ENCODE results near the gene PGLYRP3.
A peak's percentile ranks its signal among the peaks of the same experiment; 100 is the strongest.
"Not testable (repeated sequence)": the region's sequence is repeated elsewhere in the genome, so short reads cannot be mapped to it uniquely, and the experiment has no call there.

The PGLYRP3 gene

GRCh38 chr1:153314388-153314787 is 1.6 kb upstream of the PGLYRP3 start:
- H3K4me3 Mint-ChIP-seq; ATAC-seq (replicated peaks); H3K9me3 Mint-ChIP-seq; DNase-seq; H3K36me3 Mint-ChIP-seq (ENCODE audit: insufficient read depth); H3K27ac Mint-ChIP-seq; H3K4me1 Mint-ChIP-seq (ENCODE audit: low read depth in 2 of 2): not testable (repeated sequence)
- H3K27me3 Mint-ChIP-seq = peaks cover 48 to 57% of the 10 kb centered on the region in 2 donors

GRCh38 chr1:153313288-153313687 is 536 bp upstream of the PGLYRP3 start:
- Mint-ChIP-seq H3K4me1 (ENCODE audit: low read depth in 2 of 2) (no peaks in the 10 kb centered on the region), H3K9me3 (no peaks in the 10 kb centered on the region), H3K4me3 (no peak overlapping the region), H3K27me3 (peaks cover 48 to 59% of the 10 kb centered on the region in 2 donors), H3K36me3 (ENCODE audit: insufficient read depth) (no peaks in the 10 kb centered on the region), H3K27ac (no peak overlapping the region)
- ATAC-seq (replicated peaks) (no peak), DNase-seq (no peak)

- ATAC-seq (replicated peaks) (no peak), DNase-seq (no peak)
- no peak overlapping the region for H3K4me3 Mint-ChIP-seq
- H3K27me3 Mint-ChIP-seq = peaks cover 55 to 66% of the 10 kb centered on the region in 2 donors
- no peaks in the 10 kb centered on the region for H3K4me1 Mint-ChIP-seq (ENCODE audit: low read depth in 2 of 2)
- no peaks in the 10 kb centered on the region for H3K9me3 Mint-ChIP-seq
- no peak overlapping the region for H3K27ac Mint-ChIP-seq
- no peaks in the 10 kb centered on the region for H3K36me3 Mint-ChIP-seq (ENCODE audit: insufficient read depth)
Measured at GRCh38 chr1:153310526-153310925, 2.2 kb downstream of the PGLYRP3 start.

- no peaks in the 10 kb centered on the region for H3K4me1 Mint-ChIP-seq (ENCODE audit: low read depth in 2 of 2)
- DNase-seq = no peak
- H3K27me3 Mint-ChIP-seq = peaks cover 51 to 66% of the 10 kb centered on the region in 2 donors
- H3K4me3 Mint-ChIP-seq = no peak overlapping the region
- no peak for ATAC-seq (replicated peaks)
- no peak overlapping the region for H3K27ac Mint-ChIP-seq
- H3K9me3 Mint-ChIP-seq = no peaks in the 10 kb centered on the region
- no peaks in the 10 kb centered on the region for H3K36me3 Mint-ChIP-seq (ENCODE audit: insufficient read depth)
Measured at GRCh38 chr1:153309441-153309840, 3.3 kb downstream of the PGLYRP3 start.

GRCh38 chr1:153308540-153308939 is 4.2 kb downstream of the PGLYRP3 start:
- peaks cover 50 to 72% of the 10 kb centered on the region in 2 donors for H3K27me3 Mint-ChIP-seq
- H3K36me3 Mint-ChIP-seq (ENCODE audit: insufficient read depth) = no peaks in the 10 kb centered on the region
- no peak overlapping the region for H3K4me3 Mint-ChIP-seq
- no peaks in the 10 kb centered on the region for H3K4me1 Mint-ChIP-seq (ENCODE audit: low read depth in 2 of 2)
- no peak for DNase-seq
- no peak for ATAC-seq (replicated peaks)
- no peaks in the 10 kb centered on the region for H3K9me3 Mint-ChIP-seq
- no peak overlapping the region for H3K27ac Mint-ChIP-seq

- no peaks in the 10 kb centered on the region for H3K36me3 Mint-ChIP-seq (ENCODE audit: insufficient read depth)
- peaks cover 46 to 61% of the 10 kb centered on the region in 2 donors for H3K27me3 Mint-ChIP-seq
- H3K4me3 Mint-ChIP-seq = no peak overlapping the region
- no peaks in the 10 kb centered on the region for H3K4me1 Mint-ChIP-seq (ENCODE audit: low read depth in 2 of 2)
- no peak overlapping the region for H3K27ac Mint-ChIP-seq
- no peaks in the 10 kb centered on the region for H3K9me3 Mint-ChIP-seq
- DNase-seq (no peak), ATAC-seq (replicated peaks) (no peak)
Measured at GRCh38 chr1:153307221-153307600, 5.5 kb downstream of the PGLYRP3 start.

- Mint-ChIP-seq H3K27ac (no peak overlapping the region), H3K9me3 (no peaks in the 10 kb centered on the region), H3K4me1 (ENCODE audit: low read depth in 2 of 2) (no peaks in the 10 kb centered on the region), H3K4me3 (no peak overlapping the region), H3K36me3 (ENCODE audit: insufficient read depth) (no peaks in the 10 kb centered on the region), H3K27me3 (peaks cover 39 to 54% of the 10 kb centered on the region in 2 donors)
- no peak for ATAC-seq (replicated peaks)
- DNase-seq = no peak
Measured at GRCh38 chr1:153306303-153307220, 6.2 kb downstream of the PGLYRP3 start.

GRCh38 chr1:153305682-153306081 is 7.1 kb downstream of the PGLYRP3 start:
- no peak overlapping the region for H3K4me3 Mint-ChIP-seq
- no peaks in the 10 kb centered on the region for H3K9me3 Mint-ChIP-seq
- H3K27me3 Mint-ChIP-seq = peaks cover 37 to 50% of the 10 kb centered on the region in 2 donors
- no peak overlapping the region for H3K27ac Mint-ChIP-seq
- ATAC-seq (replicated peaks) (no peak), DNase-seq (no peak)
- H3K36me3 Mint-ChIP-seq (ENCODE audit: insufficient read depth) = no peaks in the 10 kb centered on the region
- H3K4me1 Mint-ChIP-seq (ENCODE audit: low read depth in 2 of 2) = no peaks in the 10 kb centered on the region

GRCh38 chr1:153302308-153302707 is 10.4 kb downstream of the PGLYRP3 start:
- DNase-seq = no peak
- Mint-ChIP-seq H3K4me3 (no peak overlapping the region), H3K27ac (no peak overlapping the region), H3K9me3 (no peaks in the 10 kb centered on the region), H3K36me3 (ENCODE audit: insufficient read depth) (no peaks in the 10 kb centered on the region), H3K4me1 (ENCODE audit: low read depth in 2 of 2) (no peaks in the 10 kb centered on the region), H3K27me3 (peaks cover 23 to 26% of the 10 kb centered on the region in 2 donors)
- ATAC-seq (replicated peaks) = no peak

- Mint-ChIP-seq H3K9me3 (no peaks in the 10 kb centered on the region), H3K27me3 (peaks cover 32 to 38% of the 10 kb centered on the region in 2 donors)
Measured at GRCh38 chr1:153293851-153294250, 18.9 kb downstream of the PGLYRP3 start.

GRCh38 chr1:153293480-153293775 is 19.3 kb downstream of the PGLYRP3 start:
- no peak for DNase-seq
- peak overlapping the region in 1 of 2 donors; percentile 64 for H3K4me3 Mint-ChIP-seq
- no peaks in the 10 kb centered on the region for H3K9me3 Mint-ChIP-seq
- no peak overlapping the region for H3K27ac Mint-ChIP-seq
- H3K36me3 Mint-ChIP-seq (ENCODE audit: insufficient read depth) = no peaks in the 10 kb centered on the region
- H3K4me1 Mint-ChIP-seq (ENCODE audit: low read depth in 2 of 2) = peaks cover 8 to 19% of the 10 kb centered on the region in 2 donors
- ATAC-seq (replicated peaks) = no peak
- H3K27me3 Mint-ChIP-seq = peaks cover 32 to 42% of the 10 kb centered on the region in 2 donors

More at GRCh38 chr1:153293851-153294250, 18.9 kb downstream of the PGLYRP3 start:
- Mint-ChIP-seq H3K27ac (no peak overlapping the region), H3K4me3 (peak overlapping the region in 1 of 2 donors; percentile 64), H3K36me3 (ENCODE audit: insufficient read depth) (no peaks in the 10 kb centered on the region), H3K4me1 (ENCODE audit: low read depth in 2 of 2) (peaks cover 8 to 19% of the 10 kb centered on the region in 2 donors)
- ATAC-seq (replicated peaks) (peak; percentile 41), DNase-seq (no peak)

GRCh38 chr1:153292740-153293479 is 19.8 kb downstream of the PGLYRP3 start:
- H3K4me1 Mint-ChIP-seq (ENCODE audit: low read depth in 2 of 2) = peaks cover 8 to 19% of the 10 kb centered on the region in 2 donors
- DNase-seq (no peak), ATAC-seq (replicated peaks) (no peak)
- H3K4me3 Mint-ChIP-seq = peak overlapping the region in 1 of 2 donors; percentile 64
- H3K27ac Mint-ChIP-seq = no peak overlapping the region
- H3K27me3 Mint-ChIP-seq = peaks cover 32 to 42% of the 10 kb centered on the region in 2 donors
- H3K9me3 Mint-ChIP-seq = no peaks in the 10 kb centered on the region
- no peaks in the 10 kb centered on the region for H3K36me3 Mint-ChIP-seq (ENCODE audit: insufficient read depth)

GRCh38 chr1:153292185-153292584 is 20.6 kb downstream of the PGLYRP3 start:
- DNase-seq (no peak), ATAC-seq (replicated peaks) (no peak)
- no peaks in the 10 kb centered on the region for H3K36me3 Mint-ChIP-seq (ENCODE audit: insufficient read depth)
- H3K27me3 Mint-ChIP-seq = peaks cover 28 to 42% of the 10 kb centered on the region in 2 donors
- H3K27ac Mint-ChIP-seq = no peak overlapping the region
- H3K4me1 Mint-ChIP-seq (ENCODE audit: low read depth in 2 of 2) = peaks cover 8 to 19% of the 10 kb centered on the region in 2 donors
- no peaks in the 10 kb centered on the region for H3K9me3 Mint-ChIP-seq
- H3K4me3 Mint-ChIP-seq = no peak overlapping the region

- Mint-ChIP-seq H3K4me3 (no peak overlapping the region), H3K27me3 (peaks cover 26 to 42% of the 10 kb centered on the region in 2 donors), H3K36me3 (ENCODE audit: insufficient read depth) (no peaks in the 10 kb centered on the region), H3K4me1 (ENCODE audit: low read depth in 2 of 2) (peaks cover 8 to 19% of the 10 kb centered on the region in 2 donors), H3K27ac (no peak overlapping the region), H3K9me3 (no peaks in the 10 kb centered on the region)
- ATAC-seq (replicated peaks) = no peak
- DNase-seq = no peak
Measured at GRCh38 chr1:153291514-153291913, 21.2 kb downstream of the PGLYRP3 start.

Measured in effector memory CD8-positive, alpha-beta T cell (primary cell).